Measurements from ENCODE around the gene FAM156B. TPM values are rescaled to one million over a fixed set of nuclear protein-coding genes. Genes with fewer than 3 reads are reported as not detected.
"Not testable (repeated sequence)": the region's sequence is repeated elsewhere in the genome, so short reads cannot be mapped to it uniquely, and the experiment has no call there.

Gene FAM156B
- total RNA-seq, 1 donor = 17.0 TPM

DNA sequence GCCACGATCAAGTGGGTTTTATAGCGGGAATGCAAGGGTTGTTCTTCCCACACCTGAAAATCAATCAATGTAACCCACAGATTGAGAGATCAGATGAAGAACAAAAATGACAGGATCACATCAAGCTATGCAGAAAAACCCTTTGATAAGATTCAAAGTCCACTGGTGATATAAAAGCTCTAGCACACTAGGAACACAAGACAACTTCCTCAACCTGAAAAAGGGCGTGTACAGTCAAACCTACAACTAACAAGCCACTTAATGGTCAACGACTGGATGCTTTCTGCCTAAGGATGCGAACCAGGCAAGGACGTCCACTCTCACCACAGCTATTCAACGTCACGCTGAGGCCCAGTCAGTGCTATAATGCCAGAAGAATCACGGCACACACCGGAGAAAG, 52.8 kb downstream of the FAM156B start:
- DNase-seq (ENCODE audit: insufficient read length, low spot score, missing footprints); H3K4me1 ChIP-seq (ENCODE audit: insufficient read depth, low read length); H2AFZ ChIP-seq (ENCODE audit: low read length); H3K4me3 ChIP-seq (ENCODE audit: insufficient read depth, low read length); H3K79me2 ChIP-seq (ENCODE audit: insufficient read depth, low read length); H3K27me3 ChIP-seq (ENCODE audit: insufficient read depth, low read length); H3K27ac ChIP-seq (ENCODE audit: low read depth, low read length); H3K36me3 ChIP-seq (ENCODE audit: insufficient read depth, low read length); H3K4me2 ChIP-seq (ENCODE audit: insufficient read depth, low read length); H4K20me1 ChIP-seq (ENCODE audit: insufficient read depth, low read length); H3K9me3 ChIP-seq (ENCODE audit: low read depth, low read length): not testable (repeated sequence)

Other genes with a start within 250 kb of the FAM156B start
- gene SSX7, start 242.4 kb upstream of the FAM156B start, total RNA-seq = not detected in 2 replicates
- not detected in 2 replicates for gene SSX2, start 190.2 kb upstream of the FAM156B start, total RNA-seq
- gene SSX2B, start 146.1 kb upstream of the FAM156B start, total RNA-seq = not detected in 2 replicates
- not detected in 2 replicates for gene SPANXN5, start 99.9 kb upstream of the FAM156B start, total RNA-seq
- gene XAGE5, start 86.0 kb upstream of the FAM156B start, total RNA-seq = not detected in 2 replicates
- gene XAGE3, start 29.2 kb upstream of the FAM156B start, total RNA-seq = not detected in 2 replicates
- 11.8 and 16.6 TPM in 2 replicates for gene FAM156A, start 61.2 kb downstream of the FAM156B start, total RNA-seq
- gene GPR173, start 151.5 kb downstream of the FAM156B start, total RNA-seq = 1.8 and 2.2 TPM in 2 replicates
- gene TSPYL2, start 185.0 kb downstream of the FAM156B start, total RNA-seq = 13.6 and 15.9 TPM in 2 replicates
- 12.3 and 13.3 TPM in 2 replicates for gene KANTR, start 196.8 kb downstream of the FAM156B start, total RNA-seq

All from osteoblast (primary cell).